Spinal cord (tissue), 10 donors: ENCODE data around the gene MTPN. TPM values are rescaled to one million over a fixed set of nuclear protein-coding genes. Genes with fewer than 3 reads are reported as not detected.

Experiments
- DNase-seq, 6 donors: peaks; one replicate each; pipeline versions ENCODE4 v3.0.0 to v3.0.0-alpha.2; 2013 to 2015; ENCODE audit warnings: low spot score in 6 of 6, low read depth in 4 of 6
- H3K27ac ChIP-seq: one replicate; pipeline ENCODE4 v1.5.1; 2013; ENCODE audit warnings: low read depth, low read length, control low read depth
- H3K27me3 ChIP-seq: one replicate; pipeline ENCODE4 v1.6.1; 2013; ENCODE audit warnings: low read length; ENCODE audit not compliant: control insufficient read depth, insufficient read depth
- H3K36me3 ChIP-seq: one replicate; pipeline ENCODE4 v1.6.1; 2013; ENCODE audit warnings: low read length; ENCODE audit not compliant: control insufficient read depth, insufficient read depth
- H3K4me1 ChIP-seq: one replicate; pipeline ENCODE4 v1.6.1; 2013; ENCODE audit warnings: low read length; ENCODE audit not compliant: control insufficient read depth, insufficient read depth
- H3K4me3 ChIP-seq: one replicate; pipeline ENCODE4 v1.5.1; 2013; ENCODE audit warnings: low read depth, low read length, control low read depth
- H3K9me3 ChIP-seq: one replicate; pipeline ENCODE4 v1.6.1; 2013; ENCODE audit warnings: low read length; ENCODE audit not compliant: control insufficient read depth, insufficient read depth
- WGBS: methylation state at CpG from one replicate; pipeline ENCODE4 v1.1.5; 2013; ENCODE audit warnings: missing lambda C conversion rate; ENCODE audit not compliant: insufficient coverage; 5-methylcytosine and 5-hydroxymethylcytosine counted together
- long read RNA-seq, 4 donors: transcript quantifications; one replicate each; lab custom pipeline, GENCODE V29; 2026
- polyA plus RNA-seq, 2 donors: library from polyadenylated mRNA; unstranded; fragments of 120-200 nt; gene quantifications; one replicate each; pipeline ENCODE4 v1.2.1, GENCODE V29; 2013; ENCODE audit not compliant: insufficient read length in 2 of 2
- total RNA-seq, 2 donors: library from RNA; depleted of rRNA in 1 of 2; stranded (reverse); fragments of 120-200 nt in 1 of 2; fragments of >200 nt in 1 of 2; gene quantifications; one replicate each; pipeline versions ENCODE4 v1.2.3 to v1.2.4, GENCODE V29; 2013 to 2014
- donor health status: healthy.

MTPN gene, protein sequence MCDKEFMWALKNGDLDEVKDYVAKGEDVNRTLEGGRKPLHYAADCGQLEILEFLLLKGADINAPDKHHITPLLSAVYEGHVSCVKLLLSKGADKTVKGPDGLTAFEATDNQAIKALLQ
- total RNA-seq = 100 to 1,000 TPM in 1 of 2 donors, 10 to 100 TPM in 1; 80.0 to 189 TPM
- polyA plus RNA-seq = 100 to 1,000 TPM; 175 to 220 TPM
- long read RNA-seq, donor 1, transcript MTPN-201 (4 exons, 3,738 nt) = major isoform, 88 of 88 reads
- long read RNA-seq, donor 1, partial matches to known transcripts = 0 of 88 reads
- long read RNA-seq, donor 1, other reads (novel, unspliced or antisense) = 0 of 88 reads
- long read RNA-seq, donor 2, transcript MTPN-201 (4 exons, 3,738 nt) = major isoform, 25 of 25 reads
- long read RNA-seq, donor 2, partial matches to known transcripts = 0 of 25 reads
- long read RNA-seq, donor 2, other reads (novel, unspliced or antisense) = 0 of 25 reads
- long read RNA-seq, donor 3, transcript MTPN-201 (4 exons, 3,738 nt) = major isoform, 45 of 58 reads
- long read RNA-seq, donor 3, partial matches to known transcripts = 12 of 58 reads
- long read RNA-seq, donor 3, other reads (novel, unspliced or antisense) = 0 of 58 reads
- long read RNA-seq, donor 4, transcript MTPN-201 (4 exons, 3,738 nt) = major isoform, 31 of 31 reads
- long read RNA-seq, donor 4, partial matches to known transcripts = 0 of 31 reads
- long read RNA-seq, donor 4, other reads (novel, unspliced or antisense) = 0 of 31 reads

- Histone ChIP-seq H3K4me3 (peak within 1 kb of the TSS; percentile 95), H3K9me3 (no peaks in the 10 kb centered on the region), H3K27me3 (no peaks in the 10 kb centered on the region), H3K36me3 (peaks cover under 1% of the 10 kb centered on the region), H3K4me1 (no peaks in the 10 kb centered on the region), H3K27ac (peak within 1 kb of the TSS; percentile 74)
- DNase-seq = peak; percentile 95 to 100 (median 98)
- WGBS = under 1% methylated on average over 29 of the region's 47 CpGs
Observed at GRCh38 chr7:135977007-135977741, at the start of gene MTPN. Gene MTPN (minus strand): TSS chr7:135977359. CDS start chr7:135977100, 259 bp downstream.

GRCh38 chr7:136026209-136026608, 49.0 kb upstream of the MTPN start:
- H3K27me3 ChIP-seq = no peaks in the 10 kb centered on the region
- no peak overlapping the region for H3K4me3 ChIP-seq
- H3K36me3 ChIP-seq = no peaks in the 10 kb centered on the region
- no peaks in the 10 kb centered on the region for H3K9me3 ChIP-seq
- DNase-seq = no peak
- WGBS = 78% methylated on average over 2 of the region's 2 CpGs
- no peaks in the 10 kb centered on the region for H3K4me1 ChIP-seq
- no peak overlapping the region for H3K27ac ChIP-seq

- DNase-seq = no peak
- WGBS = 100% methylated on average over 1 of the region's 2 CpGs
- Histone ChIP-seq H3K36me3 (no peaks in the 10 kb centered on the region), H3K9me3 (no peaks in the 10 kb centered on the region), H3K27ac (no peak overlapping the region), H3K4me3 (no peak overlapping the region), H3K4me1 (no peaks in the 10 kb centered on the region), H3K27me3 (no peaks in the 10 kb centered on the region)
Observed at GRCh38 chr7:136023134-136023869, 46.1 kb upstream of the MTPN start.

DNA sequence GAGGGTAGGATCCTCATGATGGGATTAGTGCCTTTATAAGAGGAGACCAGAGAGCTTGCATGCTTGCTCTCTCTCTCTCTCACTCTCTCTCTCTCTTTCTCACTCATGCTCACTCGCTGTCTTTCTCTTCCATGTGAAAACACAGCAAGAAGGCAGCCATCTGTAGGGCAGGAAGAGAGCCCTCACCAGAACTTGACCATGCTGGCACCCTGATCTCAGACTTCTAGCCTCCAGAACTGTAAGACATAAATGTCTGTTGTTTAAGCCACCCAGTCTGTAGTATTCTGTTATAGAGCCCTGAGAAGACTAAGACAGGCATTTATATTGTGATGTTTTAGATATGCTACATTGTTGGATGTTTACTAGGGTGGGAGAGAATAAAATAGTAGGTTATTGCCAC, 43.4 kb upstream of the MTPN start:
- H3K27me3 ChIP-seq = no peaks in the 10 kb centered on the region
- H3K4me1 ChIP-seq = no peaks in the 10 kb centered on the region
- H3K9me3 ChIP-seq = no peaks in the 10 kb centered on the region
- WGBS = 100% methylated on average over 1 of the region's 1 CpG
- H3K4me3 ChIP-seq = no peak overlapping the region
- H3K36me3 ChIP-seq = no peaks in the 10 kb centered on the region
- H3K27ac ChIP-seq = no peak overlapping the region
- DNase-seq = no peak

DNA sequence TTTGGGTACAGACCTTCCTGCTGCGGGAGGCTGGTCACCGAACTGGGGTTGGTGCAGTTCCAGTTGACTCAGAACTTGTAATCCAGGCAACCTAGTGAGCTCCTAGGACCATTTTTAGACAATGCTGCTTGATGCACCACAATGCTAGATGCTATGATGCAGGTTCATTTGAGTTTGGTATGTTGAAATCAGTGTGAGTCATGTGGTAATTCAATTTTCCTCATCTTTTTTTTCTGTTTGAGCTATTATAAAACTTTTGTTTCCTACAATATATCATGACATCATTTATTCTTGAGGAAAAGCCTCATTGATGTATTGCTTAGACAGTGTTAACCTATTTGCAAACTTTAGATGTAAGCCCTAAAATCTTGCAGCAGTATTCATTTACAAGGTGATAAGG, 40.9 kb upstream of the MTPN start:
- no peak overlapping the region for H3K27ac ChIP-seq
- H3K27me3 ChIP-seq = no peaks in the 10 kb centered on the region
- no peak overlapping the region for H3K4me3 ChIP-seq
- no peaks in the 10 kb centered on the region for H3K36me3 ChIP-seq
- H3K4me1 ChIP-seq = no peaks in the 10 kb centered on the region
- no peak for DNase-seq
- 100% methylated on average over 2 of the region's 2 CpGs for WGBS
- no peaks in the 10 kb centered on the region for H3K9me3 ChIP-seq

DNA sequence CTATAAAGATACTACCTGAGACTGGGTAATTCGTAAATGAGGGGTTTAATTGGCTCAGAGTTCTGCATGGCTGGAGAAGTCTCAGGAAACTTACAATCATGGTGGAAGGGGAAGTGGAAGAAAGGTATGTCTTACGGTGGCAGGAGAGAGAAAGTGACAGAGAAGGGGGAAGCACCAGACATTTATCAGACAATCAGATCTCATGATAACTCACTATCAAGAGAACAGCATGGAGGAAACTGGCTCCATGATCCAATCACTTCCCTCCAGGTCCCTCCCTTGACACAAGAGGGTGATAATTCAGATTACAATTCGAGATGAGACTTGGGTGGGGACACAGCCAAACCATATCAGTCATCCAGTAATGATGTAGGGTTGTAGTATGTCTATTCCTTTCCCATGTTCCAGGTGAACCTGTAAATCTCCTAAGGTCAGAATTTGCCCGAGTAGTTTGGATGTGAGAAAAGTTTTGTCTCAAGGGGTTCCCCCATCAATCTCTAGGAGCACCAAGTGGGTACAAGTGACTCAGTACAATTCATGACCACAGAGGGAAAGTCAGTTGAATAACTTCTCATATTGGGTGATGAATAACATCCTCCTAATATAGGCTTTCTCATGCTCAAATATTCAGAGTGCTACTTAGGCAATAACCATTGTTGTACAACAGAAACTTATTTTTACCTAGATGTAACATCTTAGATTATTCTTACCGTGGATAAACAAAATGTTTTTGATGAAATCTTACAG, 39.7 kb upstream of the MTPN start:
- Histone ChIP-seq H3K9me3 (no peaks in the 10 kb centered on the region), H3K36me3 (no peaks in the 10 kb centered on the region), H3K27ac (no peak overlapping the region), H3K4me1 (no peaks in the 10 kb centered on the region), H3K27me3 (no peaks in the 10 kb centered on the region), H3K4me3 (no peak overlapping the region)
- no CpG with 5 or more reads among the region's 5 CpGs for WGBS
- DNase-seq = no peak

- H3K4me1 ChIP-seq = no peaks in the 10 kb centered on the region
- H3K4me3 ChIP-seq = no peak overlapping the region
- DNase-seq = no peak
- no peaks in the 10 kb centered on the region for H3K27me3 ChIP-seq
- H3K9me3 ChIP-seq = no peaks in the 10 kb centered on the region
- no peaks in the 10 kb centered on the region for H3K36me3 ChIP-seq
- H3K27ac ChIP-seq = no peak overlapping the region
- no CpG with 5 or more reads among the region's 1 CpG for WGBS
Observed at GRCh38 chr7:136015638-136016037, 38.5 kb upstream of the MTPN start.

DNA sequence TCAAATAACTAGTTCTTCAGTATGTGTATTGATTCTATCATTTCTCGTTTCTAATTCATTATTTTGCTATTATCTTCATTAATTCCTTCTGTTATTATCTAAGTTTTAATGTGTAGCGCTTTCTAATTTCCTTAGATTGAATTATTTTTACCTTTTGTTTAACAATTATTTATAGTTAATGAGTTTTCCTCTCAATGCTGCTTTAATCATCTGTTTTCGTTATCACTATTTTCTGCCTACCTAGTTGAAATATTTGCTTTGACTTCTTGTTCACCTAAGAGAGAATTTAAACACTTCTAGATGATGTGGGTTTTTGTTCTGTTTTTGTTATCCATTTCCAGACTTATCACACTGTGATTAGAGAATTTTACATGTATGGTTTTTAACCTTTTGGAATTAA, 37.5 kb upstream of the MTPN start:
- H3K27me3 ChIP-seq = no peaks in the 10 kb centered on the region
- no CpG with 5 or more reads among the region's 3 CpGs for WGBS
- no peaks in the 10 kb centered on the region for H3K36me3 ChIP-seq
- no peak overlapping the region for H3K27ac ChIP-seq
- no peaks in the 10 kb centered on the region for H3K9me3 ChIP-seq
- no peak for DNase-seq
- H3K4me1 ChIP-seq = no peaks in the 10 kb centered on the region
- H3K4me3 ChIP-seq = no peak overlapping the region
